SKM-1 treated with dmso at 0.1 percent for 144 hours (cell line): ENCODE measurements around the gene DRAP1.

Experiments used
- DNase-seq: peaks from one replicate; lab custom pipeline; 2025; ENCODE audit not compliant: unreplicated experiment; lab: John Stamatoyannopoulos, UW

Gene DRAP1

GRCh38 chr11:65919141-65919572 is at the start of gene DRAP1:
Gene DRAP1 (plus strand): TSS chr11:65919426. CDS start chr11:65919502, 76 bp downstream.
- peak; percentile 97 for DNase-seq

- DNase-seq = no peak
Measured at GRCh38 chr11:65869643-65870306, 49.5 kb upstream of the DRAP1 start.

- DNase-seq = no peak
Measured at GRCh38 chr11:65870307-65870658, 48.9 kb upstream of the DRAP1 start.

- DNase-seq = no peak
Measured at GRCh38 chr11:65870706-65871681, 48.2 kb upstream of the DRAP1 start.

GRCh38 chr11:65871811-65872548 is 47.2 kb upstream of the DRAP1 start:
- DNase-seq = no peak

GRCh38 chr11:65872586-65873317 is 46.5 kb upstream of the DRAP1 start, which contains the start of gene EFEMP2:
Gene EFEMP2 (minus strand): TSS chr11:65872800. CDS start chr11:65872354, 446 bp downstream.
- no peak for DNase-seq

- DNase-seq = peak; percentile 83
Measured at GRCh38 chr11:65873318-65874156, 45.7 kb upstream of the DRAP1 start.

GRCh38 chr11:65879617-65880016 is 39.6 kb upstream of the DRAP1 start, which contains the start of gene CTSW:
Gene CTSW (plus strand): TSS chr11:65879837. CDS start chr11:65879855, 18 bp downstream.
- no peak for DNase-seq

- no peak for DNase-seq
Measured at GRCh38 chr11:65880027-65880426, 39.2 kb upstream of the DRAP1 start.

GRCh38 chr11:65880844-65881421 is 38.3 kb upstream of the DRAP1 start:
- no peak for DNase-seq

- no peak for DNase-seq
Measured at GRCh38 chr11:65882120-65883057, 36.8 kb upstream of the DRAP1 start.

GRCh38 chr11:65883058-65883761 is 36.0 kb upstream of the DRAP1 start:
- DNase-seq = no peak

- no peak for DNase-seq
Measured at GRCh38 chr11:65883786-65884715, 35.2 kb upstream of the DRAP1 start.

- peak; percentile 75 for DNase-seq
Measured at GRCh38 chr11:65884716-65885092, 34.5 kb upstream of the DRAP1 start.

GRCh38 chr11:65885231-65885630 is 34.0 kb upstream of the DRAP1 start:
- DNase-seq = no peak

GRCh38 chr11:65885808-65886536 is 33.3 kb upstream of the DRAP1 start:
- no peak for DNase-seq
